Inferior parietal cortex (tissue), 1 donor: Measurements from ENCODE around the gene TLCD1.
"Not testable (repeated sequence)": the region's sequence is repeated elsewhere in the genome, so short reads cannot be mapped to it uniquely, and the experiment has no call there.

Experiments used
- DNase-seq: peaks from one replicate; pipeline ENCODE4 v3.0.0-alpha.2; 2016; ENCODE audit errors: extremely low spot score

Gene TLCD1

GRCh38 chr17:28729950-28730330, 3.9 kb upstream of the TLCD1 start:
- no peak for DNase-seq

GRCh38 chr17:28728364-28729200, 2.5 kb upstream of the TLCD1 start, which contains the start of gene NEK8:
TSS of gene NEK8 (plus strand) at chr17:28728788. CDS start at chr17:28728814, 26 bp downstream.
- DNase-seq: peak; percentile 92

- peak; percentile 95 for DNase-seq
Measured at GRCh38 chr17:28726627-28727491, 826 bp upstream of the TLCD1 start.

- peak; percentile 11 for DNase-seq
Measured at GRCh38 chr17:28725660-28726225, 290 bp downstream of the TLCD1 start.

GRCh38 chr17:28725166-28725659, 820 bp downstream of the TLCD1 start:
- peak; percentile 11 for DNase-seq

- no peak for DNase-seq
Measured at GRCh38 chr17:28724500-28725165, 1.4 kb downstream of the TLCD1 start.

- DNase-seq: not testable (repeated sequence)
Measured at GRCh38 chr17:28723836-28724499, 2.1 kb downstream of the TLCD1 start.

GRCh38 chr17:28723159-28723835, 2.7 kb downstream of the TLCD1 start:
- no peak for DNase-seq

- DNase-seq: no peak
Measured at GRCh38 chr17:28722417-28723158, 3.4 kb downstream of the TLCD1 start.

GRCh38 chr17:28720997-28721329, 5.1 kb downstream of the TLCD1 start:
- DNase-seq: not testable (repeated sequence)

GRCh38 chr17:28720247-28720996, 5.6 kb downstream of the TLCD1 start:
- DNase-seq: no peak

GRCh38 chr17:28719021-28719433, 7.0 kb downstream of the TLCD1 start:
- DNase-seq: no peak

GRCh38 chr17:28718333-28719020, 7.6 kb downstream of the TLCD1 start:
- DNase-seq: no peak

- no peak for DNase-seq
Measured at GRCh38 chr17:28717578-28718332, 8.3 kb downstream of the TLCD1 start, which contains the start of gene RAB34. TSS of gene RAB34 (minus strand) at chr17:28717868. CDS start at chr17:28717266, 602 bp downstream.

GRCh38 chr17:28716740-28717577, 9.1 kb downstream of the TLCD1 start:
- DNase-seq: no peak

- DNase-seq: no peak
Measured at GRCh38 chr17:28715217-28715616, 10.8 kb downstream of the TLCD1 start.

GRCh38 chr17:28714281-28714680, 11.8 kb downstream of the TLCD1 start:
- no peak for DNase-seq
